ENCODE data around the gene STARD3. TPM values are rescaled to one million over a fixed set of nuclear protein-coding genes. Genes with fewer than 3 reads are reported as not detected.

The STARD3 gene
- total and polyA plus RNA-seq, 2 of the 13 experiments (the other 11 are each of a cell fraction or from before 2014, with no cell fraction given), result 34.6 to 100 TPM

DNA sequence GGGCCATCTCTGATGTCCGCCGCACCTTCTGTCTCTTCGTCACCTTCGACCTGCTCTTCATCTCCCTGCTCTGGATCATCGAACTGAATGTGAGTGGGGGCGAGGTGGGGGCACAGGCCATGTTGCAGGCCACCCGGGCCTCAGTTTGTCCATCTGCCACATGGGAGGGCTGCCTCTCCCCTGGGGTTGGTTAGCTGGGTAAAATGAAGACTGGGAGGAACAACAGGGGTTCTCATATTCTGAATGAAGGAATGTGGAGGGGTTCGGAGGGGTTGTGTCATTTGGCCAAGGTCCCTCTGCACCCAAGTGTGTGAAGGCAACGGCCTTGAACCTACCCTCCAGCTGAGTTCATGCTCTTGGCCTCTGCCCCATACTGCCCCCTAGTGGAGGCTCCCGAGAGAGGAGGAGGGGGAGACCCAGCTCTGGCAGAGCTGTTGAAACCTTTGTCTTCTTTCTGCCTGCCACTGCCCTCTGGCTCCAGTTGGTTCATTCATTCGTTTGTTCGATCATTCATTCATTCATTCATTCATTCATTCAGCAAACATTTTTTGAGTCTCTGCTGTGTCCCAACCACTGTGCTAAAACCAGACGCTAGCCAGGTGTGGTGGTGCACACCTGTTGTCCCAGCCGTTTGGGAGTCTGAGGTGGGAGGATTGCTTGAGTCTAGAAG is 16.9 kb downstream of the STARD3 start (continued):
- TF ChIP-seq, protein P1, sequence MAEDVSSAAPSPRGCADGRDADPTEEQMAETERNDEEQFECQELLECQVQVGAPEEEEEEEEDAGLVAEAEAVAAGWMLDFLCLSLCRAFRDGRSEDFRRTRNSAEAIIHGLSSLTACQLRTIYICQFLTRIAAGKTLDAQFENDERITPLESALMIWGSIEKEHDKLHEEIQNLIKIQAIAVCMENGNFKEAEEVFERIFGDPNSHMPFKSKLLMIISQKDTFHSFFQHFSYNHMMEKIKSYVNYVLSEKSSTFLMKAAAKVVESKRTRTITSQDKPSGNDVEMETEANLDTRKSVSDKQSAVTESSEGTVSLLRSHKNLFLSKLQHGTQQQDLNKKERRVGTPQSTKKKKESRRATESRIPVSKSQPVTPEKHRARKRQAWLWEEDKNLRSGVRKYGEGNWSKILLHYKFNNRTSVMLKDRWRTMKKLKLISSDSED (CRISPR knock-in tag; IDR thresholded peaks at IDR 0.05), result no peak
- TF ChIP-seq, protein P2, sequence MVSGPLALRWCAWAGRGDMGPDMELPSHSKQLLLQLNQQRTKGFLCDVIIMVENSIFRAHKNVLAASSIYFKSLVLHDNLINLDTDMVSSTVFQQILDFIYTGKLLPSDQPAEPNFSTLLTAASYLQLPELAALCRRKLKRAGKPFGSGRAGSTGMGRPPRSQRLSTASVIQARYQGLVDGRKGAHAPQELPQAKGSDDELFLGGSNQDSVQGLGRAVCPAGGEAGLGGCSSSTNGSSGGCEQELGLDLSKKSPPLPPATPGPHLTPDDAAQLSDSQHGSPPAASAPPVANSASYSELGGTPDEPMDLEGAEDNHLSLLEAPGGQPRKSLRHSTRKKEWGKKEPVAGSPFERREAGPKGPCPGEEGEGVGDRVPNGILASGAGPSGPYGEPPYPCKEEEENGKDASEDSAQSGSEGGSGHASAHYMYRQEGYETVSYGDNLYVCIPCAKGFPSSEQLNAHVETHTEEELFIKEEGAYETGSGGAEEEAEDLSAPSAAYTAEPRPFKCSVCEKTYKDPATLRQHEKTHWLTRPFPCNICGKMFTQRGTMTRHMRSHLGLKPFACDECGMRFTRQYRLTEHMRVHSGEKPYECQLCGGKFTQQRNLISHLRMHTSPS (CRISPR knock-in tag; IDR thresholded peaks at IDR 0.05; ENCODE audit: low read depth), result no peak
- TF ChIP-seq, protein P3, sequence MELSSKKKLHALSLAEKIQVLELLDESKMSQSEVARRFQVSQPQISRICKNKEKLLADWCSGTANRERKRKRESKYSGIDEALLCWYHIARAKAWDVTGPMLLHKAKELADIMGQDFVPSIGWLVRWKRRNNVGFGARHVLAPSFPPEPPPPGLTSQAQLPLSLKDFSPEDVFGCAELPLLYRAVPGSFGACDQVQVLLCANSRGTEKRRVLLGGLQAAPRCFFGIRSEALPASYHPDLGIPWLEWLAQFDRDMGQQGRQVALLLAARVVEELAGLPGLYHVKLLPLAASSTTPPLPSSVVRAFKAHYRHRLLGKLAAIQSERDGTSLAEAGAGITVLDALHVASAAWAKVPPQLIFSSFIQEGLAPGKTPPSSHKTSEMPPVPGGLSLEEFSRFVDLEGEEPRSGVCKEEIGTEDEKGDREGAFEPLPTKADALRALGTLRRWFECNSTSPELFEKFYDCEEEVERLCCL (CRISPR knock-in tag; IDR thresholded peaks at IDR 0.05; ENCODE audit: borderline replicate concordance), result no peak
- TF ChIP-seq, protein P4, sequence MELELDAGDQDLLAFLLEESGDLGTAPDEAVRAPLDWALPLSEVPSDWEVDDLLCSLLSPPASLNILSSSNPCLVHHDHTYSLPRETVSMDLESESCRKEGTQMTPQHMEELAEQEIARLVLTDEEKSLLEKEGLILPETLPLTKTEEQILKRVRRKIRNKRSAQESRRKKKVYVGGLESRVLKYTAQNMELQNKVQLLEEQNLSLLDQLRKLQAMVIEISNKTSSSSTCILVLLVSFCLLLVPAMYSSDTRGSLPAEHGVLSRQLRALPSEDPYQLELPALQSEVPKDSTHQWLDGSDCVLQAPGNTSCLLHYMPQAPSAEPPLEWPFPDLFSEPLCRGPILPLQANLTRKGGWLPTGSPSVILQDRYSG (CRISPR knock-in tag; IDR thresholded peaks at IDR 0.05), result no peak
- TF ChIP-seq, protein P5, sequence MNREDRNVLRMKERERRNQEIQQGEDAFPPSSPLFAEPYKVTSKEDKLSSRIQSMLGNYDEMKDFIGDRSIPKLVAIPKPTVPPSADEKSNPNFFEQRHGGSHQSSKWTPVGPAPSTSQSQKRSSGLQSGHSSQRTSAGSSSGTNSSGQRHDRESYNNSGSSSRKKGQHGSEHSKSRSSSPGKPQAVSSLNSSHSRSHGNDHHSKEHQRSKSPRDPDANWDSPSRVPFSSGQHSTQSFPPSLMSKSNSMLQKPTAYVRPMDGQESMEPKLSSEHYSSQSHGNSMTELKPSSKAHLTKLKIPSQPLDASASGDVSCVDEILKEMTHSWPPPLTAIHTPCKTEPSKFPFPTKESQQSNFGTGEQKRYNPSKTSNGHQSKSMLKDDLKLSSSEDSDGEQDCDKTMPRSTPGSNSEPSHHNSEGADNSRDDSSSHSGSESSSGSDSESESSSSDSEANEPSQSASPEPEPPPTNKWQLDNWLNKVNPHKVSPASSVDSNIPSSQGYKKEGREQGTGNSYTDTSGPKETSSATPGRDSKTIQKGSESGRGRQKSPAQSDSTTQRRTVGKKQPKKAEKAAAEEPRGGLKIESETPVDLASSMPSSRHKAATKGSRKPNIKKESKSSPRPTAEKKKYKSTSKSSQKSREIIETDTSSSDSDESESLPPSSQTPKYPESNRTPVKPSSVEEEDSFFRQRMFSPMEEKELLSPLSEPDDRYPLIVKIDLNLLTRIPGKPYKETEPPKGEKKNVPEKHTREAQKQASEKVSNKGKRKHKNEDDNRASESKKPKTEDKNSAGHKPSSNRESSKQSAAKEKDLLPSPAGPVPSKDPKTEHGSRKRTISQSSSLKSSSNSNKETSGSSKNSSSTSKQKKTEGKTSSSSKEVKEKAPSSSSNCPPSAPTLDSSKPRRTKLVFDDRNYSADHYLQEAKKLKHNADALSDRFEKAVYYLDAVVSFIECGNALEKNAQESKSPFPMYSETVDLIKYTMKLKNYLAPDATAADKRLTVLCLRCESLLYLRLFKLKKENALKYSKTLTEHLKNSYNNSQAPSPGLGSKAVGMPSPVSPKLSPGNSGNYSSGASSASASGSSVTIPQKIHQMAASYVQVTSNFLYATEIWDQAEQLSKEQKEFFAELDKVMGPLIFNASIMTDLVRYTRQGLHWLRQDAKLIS (CRISPR knock-in tag; IDR thresholded peaks at IDR 0.05), result no peak
- no peak for TF ChIP-seq ZFY (CRISPR knock-in tag; IDR thresholded peaks at IDR 0.05)
- no peak for TF ChIP-seq ZNF343 (CRISPR knock-in tag; IDR thresholded peaks at IDR 0.05)
- TF ChIP-seq JARID2 (CRISPR knock-in tag; IDR thresholded peaks at IDR 0.05; ENCODE audit: insufficient replicate concordance), result no peak
- TF ChIP-seq ZNF644 (CRISPR knock-in tag; IDR thresholded peaks at IDR 0.05; ENCODE audit: low read depth), result no peak
- peak; percentile 97 for TF ChIP-seq XRCC5 (optimal IDR thresholded peaks at IDR 0.05; ENCODE audit: low read length)
- TF ChIP-seq ZKSCAN1 (IDR thresholded peaks at IDR 0.05; ENCODE audit: low read length), result no peak
- TF ChIP-seq ZFP90 (CRISPR knock-in tag; IDR thresholded peaks at IDR 0.05; ENCODE audit: borderline replicate concordance), result no peak
- no peak for TF ChIP-seq ZNF816 (CRISPR knock-in tag; IDR thresholded peaks at IDR 0.05; ENCODE audit: borderline replicate concordance)
- TF ChIP-seq, protein P6, sequence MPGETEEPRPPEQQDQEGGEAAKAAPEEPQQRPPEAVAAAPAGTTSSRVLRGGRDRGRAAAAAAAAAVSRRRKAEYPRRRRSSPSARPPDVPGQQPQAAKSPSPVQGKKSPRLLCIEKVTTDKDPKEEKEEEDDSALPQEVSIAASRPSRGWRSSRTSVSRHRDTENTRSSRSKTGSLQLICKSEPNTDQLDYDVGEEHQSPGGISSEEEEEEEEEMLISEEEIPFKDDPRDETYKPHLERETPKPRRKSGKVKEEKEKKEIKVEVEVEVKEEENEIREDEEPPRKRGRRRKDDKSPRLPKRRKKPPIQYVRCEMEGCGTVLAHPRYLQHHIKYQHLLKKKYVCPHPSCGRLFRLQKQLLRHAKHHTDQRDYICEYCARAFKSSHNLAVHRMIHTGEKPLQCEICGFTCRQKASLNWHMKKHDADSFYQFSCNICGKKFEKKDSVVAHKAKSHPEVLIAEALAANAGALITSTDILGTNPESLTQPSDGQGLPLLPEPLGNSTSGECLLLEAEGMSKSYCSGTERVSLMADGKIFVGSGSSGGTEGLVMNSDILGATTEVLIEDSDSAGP (CRISPR knock-in tag; IDR thresholded peaks at IDR 0.05; ENCODE audit: borderline replicate concordance), result peak; percentile 25; the same call in 1 of the 2 replicates
- TF ChIP-seq CREM (IDR thresholded peaks at IDR 0.05), result no peak
- no peak for TF ChIP-seq CREM (CRISPR knock-in tag; IDR thresholded peaks at IDR 0.05)
- no peak for TF ChIP-seq ZNF17 (CRISPR knock-in tag; IDR thresholded peaks at IDR 0.05)
- TF ChIP-seq, protein P7, sequence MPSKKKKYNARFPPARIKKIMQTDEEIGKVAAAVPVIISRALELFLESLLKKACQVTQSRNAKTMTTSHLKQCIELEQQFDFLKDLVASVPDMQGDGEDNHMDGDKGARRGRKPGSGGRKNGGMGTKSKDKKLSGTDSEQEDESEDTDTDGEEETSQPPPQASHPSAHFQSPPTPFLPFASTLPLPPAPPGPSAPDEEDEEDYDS (CRISPR knock-in tag; IDR thresholded peaks at IDR 0.05), result no peak

Data from HepG2 (cell line).